Forelimb muscle (tissue), 1 donor: ENCODE results near the gene TMEM86B. TPM values are rescaled to one million over a fixed set of nuclear protein-coding genes. Genes with fewer than 3 reads are reported as not detected.

Experiments
- DNase-seq: peaks from one replicate; pipeline ENCODE4 v3.0.0-alpha.2; 2013; ENCODE audit warnings: low read depth
- polyA plus RNA-seq: library from polyadenylated mRNA; unstranded; fragments of 120-200 nt; gene quantifications from one replicate; pipeline ENCODE4 v1.2.1, GENCODE V29; 2013; ENCODE audit not compliant: insufficient read length

The TMEM86B gene
- polyA plus RNA-seq, 1 donor, result 2.8 TPM

GRCh38 chr19:55178781-55179599 lies 49.6 kb downstream of the TMEM86B start:
- DNase-seq, result no peak

Other genes starting within 250 kb of the TMEM86B start
- 0.14 TPM for gene GP6, start 190.5 kb downstream of the TMEM86B start, polyA plus RNA-seq
- 14.6 TPM for gene RDH13, start 165.6 kb downstream of the TMEM86B start, polyA plus RNA-seq
- 3.4 TPM for gene EPS8L1, start 152.9 kb downstream of the TMEM86B start, polyA plus RNA-seq
- 78.0 TPM for gene PPP1R12C, start 111.1 kb downstream of the TMEM86B start, polyA plus RNA-seq
- gene TNNT1, start 79.6 kb downstream of the TMEM86B start, polyA plus RNA-seq, result 742 TPM
- 3.2 TPM for gene TNNI3, start 71.0 kb downstream of the TMEM86B start, polyA plus RNA-seq
- gene DNAAF3, start 62.1 kb downstream of the TMEM86B start, polyA plus RNA-seq, result 0.92 TPM
- gene SYT5, start 48.5 kb downstream of the TMEM86B start, polyA plus RNA-seq, result not detected
- 0.11 TPM for gene PTPRH, start 19.3 kb downstream of the TMEM86B start, polyA plus RNA-seq
- gene PPP6R1, start 30.3 kb upstream of the TMEM86B start, polyA plus RNA-seq, result 26.7 TPM
- gene HSPBP1, start 51.3 kb upstream of the TMEM86B start, polyA plus RNA-seq, result 25.6 TPM
- gene BRSK1, start 55.2 kb upstream of the TMEM86B start, polyA plus RNA-seq, result 7.4 TPM
- 1.00 TPM for gene TMEM150B, start 96.6 kb upstream of the TMEM86B start, polyA plus RNA-seq
- gene KMT5C, start 111.1 kb upstream of the TMEM86B start, polyA plus RNA-seq, result 27.5 TPM
- gene COX6B2, start 126.0 kb upstream of the TMEM86B start, polyA plus RNA-seq, result 0.15 TPM
- gene GARIN5B, start 134.5 kb upstream of the TMEM86B start, polyA plus RNA-seq, result not detected
- gene IL11, start 141.7 kb upstream of the TMEM86B start, polyA plus RNA-seq, result 0.40 TPM
- not detected for gene TMEM190, start 148.1 kb upstream of the TMEM86B start, polyA plus RNA-seq
- gene TMEM238, start 155.5 kb upstream of the TMEM86B start, polyA plus RNA-seq, result 0.23 TPM
- 1,731 TPM for gene RPL28, start 157.2 kb upstream of the TMEM86B start, polyA plus RNA-seq
- gene UBE2S, start 179.0 kb upstream of the TMEM86B start, polyA plus RNA-seq, result 41.0 TPM
- gene SHISA7, start 214.5 kb upstream of the TMEM86B start, polyA plus RNA-seq, result 0.14 TPM
- gene ISOC2, start 232.9 kb upstream of the TMEM86B start, polyA plus RNA-seq, result 36.2 TPM
- gene C19orf85, start 236.0 kb upstream of the TMEM86B start, polyA plus RNA-seq, result not detected
- gene ZNF628, start 247.9 kb upstream of the TMEM86B start, polyA plus RNA-seq, result 4.1 TPM